Stimulated activated naive CD8-positive, alpha-beta T cell treated with anti-CD3 and anti-CD28 coated beads, Interleukin-15, Interleukin-2, amounts not matched to agents 100 U/mL and 50 U/mL, for 24 hours (primary cell): ENCODE results near the gene HIF3A.
"Not testable (repeated sequence)": the region's sequence is repeated elsewhere in the genome, so short reads cannot be mapped to it uniquely, and the experiment has no call there.

Source experiments
- ATAC-seq: fragments of 150-1000 bp; cut with Tn5 transposase; one replicate; pipeline ENCODE4 v1.10.0; 2021
- DNase-seq: peaks from one replicate; pipeline ENCODE4 v3.0.0; 2021

HIF3A gene

GRCh38 chr19:46296722-46297461, at the start of gene HIF3A:
HIF3A (plus strand) TSS chr19:46297042; CDS start chr19:46297077, 35 bp downstream.
- DNase-seq: peak; percentile 9
- ATAC-seq: no peak

- DNase-seq: no peak
- ATAC-seq: no peak
Measured at GRCh38 chr19:46250076-46250735, 46.6 kb upstream of the HIF3A start.

DNA sequence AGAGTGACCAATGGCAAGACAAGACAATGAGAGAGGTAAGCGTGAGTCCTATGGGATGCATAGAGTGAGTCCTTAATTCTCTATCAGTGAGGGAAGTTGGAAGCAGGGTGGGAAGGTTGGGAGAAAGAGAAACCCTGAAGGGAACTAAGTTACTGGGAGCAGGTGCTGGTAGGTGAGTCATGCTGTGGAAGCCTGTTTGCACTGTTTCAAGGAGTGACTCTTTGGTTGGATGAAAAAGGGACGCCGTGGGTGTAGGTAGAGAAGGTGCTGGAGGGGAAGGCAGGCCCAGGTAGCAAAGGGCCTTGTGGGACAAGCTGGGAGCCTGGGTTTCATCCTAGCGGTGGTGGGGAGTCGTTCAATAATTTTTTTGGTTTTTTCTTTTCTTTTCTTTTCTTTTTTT, 45.4 kb upstream of the HIF3A start:
- no peak for DNase-seq
- no peak for ATAC-seq

- ATAC-seq: no peak
- no peak for DNase-seq
Measured at GRCh38 chr19:46254776-46255175, 42.1 kb upstream of the HIF3A start.

GRCh38 chr19:46256855-46257254, 40.0 kb upstream of the HIF3A start:
- DNase-seq (no peak), ATAC-seq (no peak)

- DNase-seq, ATAC-seq: not testable (repeated sequence)
Measured at GRCh38 chr19:46261501-46261900, 35.3 kb upstream of the HIF3A start.

DNA sequence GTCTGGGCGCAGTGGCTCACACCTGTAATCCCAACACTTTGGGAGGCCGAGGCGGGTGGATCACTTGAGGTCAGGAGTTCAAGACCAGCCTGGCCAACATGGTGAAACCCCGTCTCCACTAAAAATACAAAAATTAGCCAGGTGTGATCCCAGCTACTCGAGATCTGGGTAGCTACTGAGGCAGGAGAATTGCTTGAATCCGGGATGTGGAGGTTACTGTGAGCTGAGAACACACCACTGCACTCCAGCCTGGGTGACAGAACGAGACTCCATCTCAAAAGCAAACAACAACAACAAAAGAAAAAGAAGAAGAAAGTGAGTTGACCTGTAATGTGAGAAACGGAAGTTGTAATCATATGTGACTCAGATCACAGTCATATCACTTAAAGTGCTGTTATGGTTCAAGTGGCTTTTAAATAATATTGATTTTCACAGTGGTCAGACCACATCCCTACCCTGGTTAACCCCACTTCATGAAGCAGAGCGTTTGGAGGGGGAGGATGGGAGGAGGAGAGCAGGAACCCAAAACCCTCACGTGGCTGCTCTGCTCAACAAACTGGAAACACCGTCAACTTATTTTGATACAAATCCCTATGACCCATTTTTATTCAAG, 34.1 kb upstream of the HIF3A start:
- peak; percentile 87 for ATAC-seq
- DNase-seq: peak; percentile 73

DNA sequence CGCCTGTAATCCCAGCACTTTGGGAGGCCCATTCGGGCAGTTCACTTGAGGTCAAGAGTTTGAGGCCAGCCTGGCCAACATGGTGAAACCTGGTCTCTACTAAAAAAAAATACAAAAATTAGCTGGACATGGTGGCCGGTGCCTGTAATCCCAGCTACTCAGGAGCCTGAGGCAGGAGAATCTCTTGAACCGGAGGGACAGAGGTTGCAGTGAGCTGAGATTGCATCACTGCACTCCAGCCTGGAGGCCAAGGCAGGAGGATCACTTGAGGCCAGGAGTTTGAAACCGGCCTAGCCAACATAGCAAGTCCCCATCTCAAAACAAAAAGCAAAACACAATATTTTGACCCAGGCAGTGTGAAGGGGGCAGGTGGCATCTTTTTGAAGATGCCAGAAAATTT, 32.0 kb upstream of the HIF3A start:
- ATAC-seq, DNase-seq: not testable (repeated sequence)

DNA sequence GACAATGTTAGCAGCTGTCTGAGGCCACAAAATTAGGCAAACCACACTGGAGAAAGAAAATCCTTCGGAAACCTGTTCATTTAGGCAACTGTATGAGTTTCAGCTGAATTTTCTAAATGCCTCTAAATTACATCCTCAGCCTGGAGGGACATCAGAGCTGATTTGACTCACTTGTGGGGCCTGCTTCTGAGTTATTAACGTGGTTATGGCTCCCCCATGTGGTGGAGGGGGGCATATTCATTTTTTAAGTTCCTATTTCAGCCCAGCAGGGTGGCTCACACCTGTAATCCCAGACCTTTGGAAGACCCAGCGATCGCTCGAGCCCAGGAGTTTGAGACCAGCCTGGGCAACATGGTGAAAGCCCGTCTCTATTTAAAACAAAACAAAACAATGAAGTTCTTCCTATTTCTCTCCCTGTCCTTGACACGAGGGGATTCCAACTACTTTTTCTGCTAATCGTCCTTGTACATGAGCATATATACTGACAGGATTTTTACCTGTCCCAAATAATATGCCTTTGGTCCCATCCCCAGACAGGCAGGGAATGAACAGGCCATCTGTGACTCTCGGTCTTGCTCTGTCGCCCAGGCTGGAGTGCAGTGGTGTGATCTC, 31.5 kb upstream of the HIF3A start:
- peak; percentile 73 for DNase-seq
- ATAC-seq: peak; percentile 56

- no peak for DNase-seq
- no peak for ATAC-seq
Measured at GRCh38 chr19:46269101-46269500, 27.7 kb upstream of the HIF3A start.

DNA sequence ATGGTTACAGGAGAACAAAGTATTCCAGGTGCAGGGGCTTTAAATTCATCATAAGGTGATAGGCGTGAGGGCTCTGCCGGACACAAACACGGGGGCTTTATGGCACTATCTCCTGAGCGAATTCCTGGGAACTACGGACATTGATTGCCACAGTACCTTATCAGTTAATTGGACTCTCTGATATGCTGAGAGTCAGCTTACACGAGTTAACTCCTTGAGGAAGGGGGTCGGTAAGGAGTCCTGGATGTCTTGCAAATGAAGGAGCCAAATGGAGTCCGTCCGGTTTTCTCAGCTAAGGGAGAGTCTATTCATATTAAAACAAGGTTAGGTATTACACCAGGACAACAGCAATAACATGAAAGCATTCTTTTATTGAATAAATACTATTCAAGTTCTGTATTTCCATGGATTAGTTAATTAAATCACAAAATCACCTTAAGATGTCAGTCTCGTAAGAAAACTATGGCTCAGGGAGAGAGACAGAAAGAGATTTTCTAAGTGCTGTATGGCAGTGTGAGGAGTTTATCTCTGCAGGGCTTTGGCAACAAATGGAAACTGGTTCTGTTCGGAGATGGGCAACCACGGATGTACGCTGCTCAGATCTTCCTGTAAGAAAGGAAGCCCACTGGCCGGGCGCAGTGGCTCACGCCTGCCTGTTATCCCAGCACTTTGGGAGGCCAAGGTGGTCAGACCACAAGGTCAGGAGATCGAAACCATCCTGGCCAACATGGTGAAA, 26.2 kb upstream of the HIF3A start:
- ATAC-seq (no peak), DNase-seq (no peak)

- ATAC-seq (peak; percentile 80), DNase-seq (no peak)
Measured at GRCh38 chr19:46271481-46272197, 25.2 kb upstream of the HIF3A start.

DNA sequence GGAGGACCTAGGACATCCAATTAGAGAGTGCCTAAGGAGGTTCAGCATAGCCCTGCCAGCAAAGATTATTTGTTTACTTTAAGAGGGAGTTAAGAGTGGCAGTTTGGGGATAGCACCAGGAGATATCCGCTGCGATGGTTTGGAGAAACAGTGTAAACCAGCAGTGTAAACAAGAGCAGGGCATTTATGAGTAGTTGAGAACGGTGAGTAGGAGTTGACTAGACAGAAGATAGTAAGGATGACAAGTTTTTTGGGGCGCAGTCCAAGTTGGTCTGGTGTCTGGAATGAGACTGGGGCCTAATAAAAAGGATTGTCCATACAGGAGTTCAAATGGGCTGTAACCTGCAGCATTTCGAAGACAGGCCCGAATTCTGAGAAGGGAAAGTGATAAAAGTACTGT, 22.9 kb upstream of the HIF3A start:
- ATAC-seq, DNase-seq: not testable (repeated sequence)

DNA sequence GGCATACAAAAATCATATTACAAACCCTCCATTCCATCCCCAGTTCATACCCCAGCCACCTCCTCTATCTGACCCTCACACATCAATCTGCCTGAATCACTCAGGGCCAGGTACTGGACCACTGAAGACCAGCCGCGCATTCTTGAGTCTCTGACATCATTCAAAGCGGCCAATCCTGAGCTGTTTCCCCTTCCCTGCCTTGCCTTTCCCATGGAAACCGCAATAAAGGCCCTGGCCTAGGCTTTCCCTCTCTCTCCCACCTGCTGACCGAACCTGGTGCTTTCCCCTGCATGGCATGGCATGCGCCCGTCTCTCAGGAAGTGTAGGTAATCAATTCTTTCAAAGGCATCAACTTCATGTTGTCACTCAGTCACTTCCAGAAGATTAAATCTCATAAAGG, 17.7 kb upstream of the HIF3A start:
- ATAC-seq: no peak
- DNase-seq: no peak

DNA sequence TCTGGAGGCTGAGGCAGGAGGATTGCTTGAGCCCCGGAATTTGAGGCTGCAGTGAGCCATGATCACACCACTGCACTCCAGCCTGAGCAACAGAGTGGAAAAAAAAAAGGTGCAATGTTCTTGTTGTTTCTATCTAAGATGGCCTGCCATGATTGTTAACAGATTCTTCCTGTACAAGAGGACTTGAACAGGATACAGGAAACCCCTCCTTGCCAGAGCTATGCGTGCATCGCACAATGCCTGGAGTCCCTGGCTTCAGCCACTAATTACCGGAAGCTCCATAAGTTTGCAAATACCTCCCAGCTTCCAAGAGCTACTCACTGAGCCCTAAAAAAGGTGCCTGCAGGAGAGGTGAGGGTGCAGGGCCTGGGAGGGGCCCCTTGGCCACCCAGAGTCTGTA, 13.1 kb upstream of the HIF3A start:
- ATAC-seq (no peak), DNase-seq (no peak)

GRCh38 chr19:46284635-46285034, 12.2 kb upstream of the HIF3A start:
- DNase-seq (no peak), ATAC-seq (no peak)

DNA sequence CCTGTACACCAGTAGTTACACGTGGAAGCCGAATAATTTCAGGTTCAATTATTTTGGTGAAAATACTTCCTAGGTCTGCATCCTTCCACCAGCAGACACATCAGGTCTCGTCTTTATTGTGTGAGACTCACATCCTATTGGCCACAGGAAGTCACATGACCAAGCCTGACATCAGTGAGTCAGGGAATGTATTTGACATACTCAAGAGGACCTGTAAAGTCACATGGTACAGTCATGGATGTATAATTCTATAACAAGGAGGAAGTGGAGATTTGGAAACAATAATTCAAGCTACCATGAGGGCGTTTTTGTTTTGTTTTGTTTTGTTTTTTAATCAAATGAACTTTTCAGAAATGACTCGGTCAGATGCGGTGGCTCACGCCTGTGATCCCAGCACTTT, 9.3 kb upstream of the HIF3A start:
- DNase-seq (no peak), ATAC-seq (no peak)

DNA sequence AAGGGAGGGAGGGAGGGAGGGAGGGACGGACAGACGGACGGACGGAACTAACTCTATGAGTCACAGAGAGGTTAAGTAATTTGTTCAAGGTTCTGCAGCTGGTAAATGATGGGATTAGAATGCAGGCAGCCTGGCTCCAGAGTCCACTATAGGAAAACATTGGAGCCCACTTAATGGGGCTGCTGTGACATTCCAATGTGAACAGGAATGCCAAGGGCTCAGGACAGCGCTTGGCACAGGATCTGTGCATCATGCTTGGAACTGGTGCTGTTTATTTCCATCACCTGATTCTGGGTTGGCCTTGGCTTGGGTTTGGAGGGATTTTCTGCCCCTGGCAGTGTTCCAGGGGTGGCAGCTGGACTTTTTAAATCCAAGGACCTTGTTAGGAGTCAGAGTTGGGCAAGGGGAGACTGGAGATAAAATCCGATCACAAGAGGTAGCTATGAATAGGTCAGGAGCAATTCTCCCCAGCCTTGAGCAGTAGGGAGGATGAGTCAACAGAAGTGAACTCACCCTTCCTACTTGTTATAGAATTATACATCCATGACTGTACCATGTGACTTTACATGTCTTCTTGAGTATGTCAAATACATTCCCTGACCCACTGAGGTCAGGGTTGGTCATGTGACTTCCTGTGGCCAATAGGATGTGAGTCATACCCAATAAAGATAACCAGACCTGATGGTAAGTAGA, 7.8 kb upstream of the HIF3A start:
- DNase-seq: no peak
- no peak for ATAC-seq

GRCh38 chr19:46289724-46290619, 6.9 kb upstream of the HIF3A start:
- ATAC-seq: no peak
- no peak for DNase-seq

DNA sequence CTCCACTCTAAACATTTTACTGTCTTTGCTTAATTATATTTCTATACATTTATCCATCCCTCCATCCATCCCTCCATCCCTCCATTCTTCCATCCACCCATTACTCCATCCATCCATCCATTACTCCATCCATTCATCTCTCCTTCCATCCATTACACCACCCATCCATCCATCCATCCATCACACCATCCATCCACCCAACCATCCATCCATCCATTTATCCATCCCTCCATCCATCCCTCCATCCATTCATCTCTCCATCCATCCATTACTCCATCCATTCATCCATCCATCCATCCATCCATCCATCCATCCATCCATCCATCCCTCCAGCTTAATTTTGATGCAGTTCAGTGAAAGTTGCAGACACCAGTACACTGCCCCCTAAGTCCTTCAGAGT, 5.0 kb upstream of the HIF3A start:
- DNase-seq: no peak
- ATAC-seq: no peak
